Measurements from ENCODE around the gene PI4KA. TPM values are rescaled to one million over a fixed set of nuclear protein-coding genes. Genes with fewer than 3 reads are reported as not detected.

The PI4KA gene
- total RNA-seq, 1 experiment from 2014 or later = 65.8 TPM

DNA sequence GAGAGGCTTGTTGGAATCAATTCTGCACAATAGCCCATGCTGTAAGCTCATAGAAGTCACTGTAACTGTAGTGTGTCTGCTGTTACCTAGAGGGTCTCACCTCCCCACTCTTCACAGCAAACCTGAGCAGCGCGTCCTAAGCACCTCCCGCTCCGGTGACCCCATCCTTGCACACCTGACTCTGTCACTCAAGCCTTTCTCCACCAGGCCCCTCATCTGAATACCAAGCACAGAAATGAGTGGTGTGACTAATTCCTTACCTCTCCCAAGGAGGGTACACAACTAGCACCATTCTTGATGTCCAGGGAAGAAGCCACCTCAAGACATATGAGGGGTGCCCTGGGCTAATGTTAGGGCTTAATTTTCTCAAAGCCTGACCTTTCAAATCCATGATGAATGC, 71.4 kb downstream of the PI4KA start:
- Histone ChIP-seq H3K9me3 (ENCODE audit: control insufficient read depth, low read depth, low read length) (no peaks in the 10 kb centered on the region), H2AFZ (ENCODE audit: low read length) (no peak overlapping the region), H3K23me2 (ENCODE audit: insufficient read length, low read depth, low read length, poor library complexity, severe bottlenecking) (no peaks in the 10 kb centered on the region), H4K91ac (ENCODE audit: insufficient read length, low read depth, low read length) (no peak overlapping the region), H3K4me2 (ENCODE audit: insufficient read depth, insufficient read length, low read length) (no peak overlapping the region), H3K14ac (ENCODE audit: insufficient read depth, low read length) (no peak overlapping the region), H2BK5ac (ENCODE audit: insufficient read length, low read length) (no peak overlapping the region), H3K18ac (ENCODE audit: insufficient read length, low read depth, low read length) (no peak overlapping the region), H3K4me1 (ENCODE audit: insufficient read depth, low read length) (no peaks in the 10 kb centered on the region; the same call in none of the 2 replicates), H3K27ac (ENCODE audit: insufficient read length, low read depth, low read length) (no peak overlapping the region), H3K56ac (ENCODE audit: insufficient read length, low read depth, low read length) (no peak overlapping the region), H4K8ac (replicated peaks; ENCODE audit: insufficient read length, low read depth, low read length) (no peak overlapping the region), H3K9ac (ENCODE audit: extremely low read depth, insufficient read length, low read length) (no peak overlapping the region), H3K23ac (ENCODE audit: insufficient read length, low read depth, low read length) (no peak overlapping the region), H4K5ac (ENCODE audit: insufficient read length, low read depth, low read length) (no peak overlapping the region), H2BK15ac (ENCODE audit: low read depth, low read length) (no peak overlapping the region), H2BK120ac (ENCODE audit: low read depth, low read length, poor library complexity, severe bottlenecking) (no peak overlapping the region), H3K27me3 (ENCODE audit: insufficient read depth, low read length) (no peaks in the 10 kb centered on the region), H2BK20ac (ENCODE audit: low read depth, low read length, poor library complexity, severe bottlenecking) (no peak overlapping the region), H2AK5ac (ENCODE audit: insufficient read length, low read length) (no peak overlapping the region), H2BK12ac (ENCODE audit: insufficient read length, low read depth, low read length) (no peak overlapping the region), H3K79me1 (ENCODE audit: insufficient read depth, low read depth, low read length, poor library complexity, severe bottlenecking) (no peaks in the 10 kb centered on the region), H3T11ph (ENCODE audit: low read length) (no peak overlapping the region), H4K20me1 (ENCODE audit: control insufficient read depth, insufficient read depth, insufficient read length) (no peaks in the 10 kb centered on the region), H3K79me2 (ENCODE audit: insufficient read depth, low read length) (no peaks in the 10 kb centered on the region), H3K4ac (ENCODE audit: low read depth, low read length) (no peak overlapping the region)
- Mint-ChIP-seq H3K9me3 (no peaks in the 10 kb centered on the region), H3K27ac (no peak overlapping the region; a peak in 1 of 7 replicates), H3K36me3 (ENCODE audit: insufficient read depth in 1 of 3, low read depth in 3 of 3) (peaks cover 0 to 9% (median 3%) of the 10 kb centered on the region in 3 experiments; a peak in 3 of 7 replicates), H3K4me1 (peaks cover 11 to 16% of the 10 kb centered on the region in 2 experiments), H3K4me3 (no peak overlapping the region), H3K27me3 (ENCODE audit: low read depth) (no peaks in the 10 kb centered on the region)
- TF ChIP-seq, protein P1, sequence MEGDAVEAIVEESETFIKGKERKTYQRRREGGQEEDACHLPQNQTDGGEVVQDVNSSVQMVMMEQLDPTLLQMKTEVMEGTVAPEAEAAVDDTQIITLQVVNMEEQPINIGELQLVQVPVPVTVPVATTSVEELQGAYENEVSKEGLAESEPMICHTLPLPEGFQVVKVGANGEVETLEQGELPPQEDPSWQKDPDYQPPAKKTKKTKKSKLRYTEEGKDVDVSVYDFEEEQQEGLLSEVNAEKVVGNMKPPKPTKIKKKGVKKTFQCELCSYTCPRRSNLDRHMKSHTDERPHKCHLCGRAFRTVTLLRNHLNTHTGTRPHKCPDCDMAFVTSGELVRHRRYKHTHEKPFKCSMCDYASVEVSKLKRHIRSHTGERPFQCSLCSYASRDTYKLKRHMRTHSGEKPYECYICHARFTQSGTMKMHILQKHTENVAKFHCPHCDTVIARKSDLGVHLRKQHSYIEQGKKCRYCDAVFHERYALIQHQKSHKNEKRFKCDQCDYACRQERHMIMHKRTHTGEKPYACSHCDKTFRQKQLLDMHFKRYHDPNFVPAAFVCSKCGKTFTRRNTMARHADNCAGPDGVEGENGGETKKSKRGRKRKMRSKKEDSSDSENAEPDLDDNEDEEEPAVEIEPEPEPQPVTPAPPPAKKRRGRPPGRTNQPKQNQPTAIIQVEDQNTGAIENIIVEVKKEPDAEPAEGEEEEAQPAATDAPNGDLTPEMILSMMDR (conservative IDR thresholded peaks at IDR 0.05) = no peak
- DNase-seq = no peak
- no CpG with 5 or more reads among the region's 4 CpGs for WGBS (ENCODE audit: extremely low coverage, insufficient read length, low lambda C conversion rate)
